Measurements from ENCODE around the gene PRICKLE2.

Gene PRICKLE2

GRCh38 chr3:64131725-64132469 is 93.4 kb downstream of the PRICKLE2 start:
- Histone ChIP-seq H3K4me3 (no peak overlapping the region), H3K27me3 (no peaks in the 10 kb centered on the region), H4K20me1 (no peaks in the 10 kb centered on the region), H3K27ac (no peak overlapping the region), H3K4me2 (no peak overlapping the region), H3K36me3 (no peaks in the 10 kb centered on the region), H3K9ac (no peak overlapping the region), H3K4me1 (no peaks in the 10 kb centered on the region), H3K9me3 (replicated peaks in 1 of 11) (no peaks in the 10 kb centered on the region)
- TF ChIP-seq Cebpa-rat (IDR thresholded peaks at IDR 0.05): no peak

- Histone ChIP-seq H3K4me3 (no peak overlapping the region), H3K9me3 (replicated peaks in 1 of 11) (no peaks in the 10 kb centered on the region), H3K27ac (no peak overlapping the region), H3K36me3 (no peaks in the 10 kb centered on the region), H3K4me2 (no peak overlapping the region), H3K9ac (no peak overlapping the region), H3K4me1 (no peaks in the 10 kb centered on the region), H3K27me3 (no peaks in the 10 kb centered on the region), H4K20me1 (no peaks in the 10 kb centered on the region)
- TF ChIP-seq Cebpa-rat (IDR thresholded peaks at IDR 0.05): no peak
Observed at GRCh38 chr3:64130436-64130835, 94.8 kb downstream of the PRICKLE2 start.

- no peak overlapping the region for H3K27ac ChIP-seq
- no peaks in the 10 kb centered on the region for H3K36me3 ChIP-seq
- no peaks in the 10 kb centered on the region for H4K20me1 ChIP-seq
- H3K27me3 ChIP-seq: no peaks in the 10 kb centered on the region
- H3K4me2 ChIP-seq: no peak overlapping the region
- no peak for TF ChIP-seq Cebpa-rat (IDR thresholded peaks at IDR 0.05)
- H3K4me1 ChIP-seq: no peaks in the 10 kb centered on the region
- no peak overlapping the region for H3K4me3 ChIP-seq
- H3K9me3 ChIP-seq (replicated peaks in 1 of 11): peaks cover 0 to 6% (median 4%) of the 10 kb centered on the region in 11 experiments; a peak in 12 of 22 replicates
- no peak overlapping the region for H3K9ac ChIP-seq
Observed at GRCh38 chr3:64129581-64129980, 95.7 kb downstream of the PRICKLE2 start.

GRCh38 chr3:64129106-64129505 is 96.2 kb downstream of the PRICKLE2 start:
- Histone ChIP-seq H3K27me3 (no peaks in the 10 kb centered on the region), H3K9ac (no peak overlapping the region), H3K4me1 (no peaks in the 10 kb centered on the region), H3K4me2 (no peak overlapping the region), H3K9me3 (replicated peaks in 1 of 11) (peaks cover 4 to 11% (median 8%) of the 10 kb centered on the region in 11 experiments; a peak in 13 of 22 replicates), H3K4me3 (no peak overlapping the region), H4K20me1 (no peaks in the 10 kb centered on the region), H3K27ac (no peak overlapping the region), H3K36me3 (no peaks in the 10 kb centered on the region)
- TF ChIP-seq Cebpa-rat (IDR thresholded peaks at IDR 0.05): no peak

GRCh38 chr3:64125561-64125960 is 99.7 kb downstream of the PRICKLE2 start:
- peaks cover 4 to 14% (median 11%) of the 10 kb centered on the region in 11 experiments; a peak in 13 of 22 replicates for H3K9me3 ChIP-seq (replicated peaks in 1 of 11)
- peaks cover 0 to 6% (median 0%) of the 10 kb centered on the region in 11 experiments; a peak in 1 of 22 replicates for H3K36me3 ChIP-seq
- no peak for TF ChIP-seq Cebpa-rat (IDR thresholded peaks at IDR 0.05)
- H3K4me3 ChIP-seq: no peak overlapping the region
- H4K20me1 ChIP-seq: no peaks in the 10 kb centered on the region
- no peaks in the 10 kb centered on the region for H3K27me3 ChIP-seq
- H3K27ac ChIP-seq: no peak overlapping the region
- no peak overlapping the region for H3K9ac ChIP-seq
- no peak overlapping the region for H3K4me2 ChIP-seq
- H3K4me1 ChIP-seq: no peaks in the 10 kb centered on the region

GRCh38 chr3:64123931-64124330 is 101.3 kb downstream of the PRICKLE2 start:
- Histone ChIP-seq H3K9me3 (replicated peaks in 1 of 11) (peaks cover 4 to 16% (median 11%) of the 10 kb centered on the region in 11 experiments; a peak in 13 of 22 replicates), H3K4me3 (no peak overlapping the region), H3K36me3 (peaks cover 0 to 10% (median 0%) of the 10 kb centered on the region in 11 experiments; a peak in 1 of 22 replicates), H4K20me1 (no peaks in the 10 kb centered on the region), H3K4me1 (no peaks in the 10 kb centered on the region), H3K27me3 (no peaks in the 10 kb centered on the region), H3K27ac (no peak overlapping the region), H3K9ac (no peak overlapping the region), H3K4me2 (no peak overlapping the region)
- TF ChIP-seq Cebpa-rat (IDR thresholded peaks at IDR 0.05): no peak

GRCh38 chr3:64122476-64122875 is 102.8 kb downstream of the PRICKLE2 start:
- Histone ChIP-seq H3K27me3 (no peaks in the 10 kb centered on the region), H3K4me1 (no peaks in the 10 kb centered on the region), H4K20me1 (no peaks in the 10 kb centered on the region), H3K27ac (no peak overlapping the region), H3K36me3 (peaks cover 0 to 10% (median 0%) of the 10 kb centered on the region in 11 experiments; a peak in 1 of 22 replicates), H3K4me2 (no peak overlapping the region), H3K9ac (no peak overlapping the region), H3K4me3 (no peak overlapping the region), H3K9me3 (replicated peaks in 1 of 11) (peaks cover 4 to 16% (median 11%) of the 10 kb centered on the region in 11 experiments; a peak in 13 of 22 replicates)
- TF ChIP-seq Cebpa-rat (IDR thresholded peaks at IDR 0.05): no peak

GRCh38 chr3:64121750-64122311 is 103.4 kb downstream of the PRICKLE2 start:
- no peak overlapping the region for H3K9ac ChIP-seq
- no peaks in the 10 kb centered on the region for H4K20me1 ChIP-seq
- no peaks in the 10 kb centered on the region for H3K4me1 ChIP-seq
- TF ChIP-seq Cebpa-rat (IDR thresholded peaks at IDR 0.05): no peak
- H3K9me3 ChIP-seq (replicated peaks in 1 of 11): peaks cover 4 to 16% (median 11%) of the 10 kb centered on the region in 11 experiments; a peak in 13 of 22 replicates
- no peaks in the 10 kb centered on the region for H3K27me3 ChIP-seq
- H3K27ac ChIP-seq: no peak overlapping the region
- peaks cover 0 to 10% (median 0%) of the 10 kb centered on the region in 11 experiments; a peak in 1 of 22 replicates for H3K36me3 ChIP-seq
- H3K4me2 ChIP-seq: no peak overlapping the region
- no peak overlapping the region for H3K4me3 ChIP-seq

GRCh38 chr3:64120876-64121275 is 104.4 kb downstream of the PRICKLE2 start:
- Histone ChIP-seq H3K9me3 (replicated peaks in 1 of 11) (peaks cover 4 to 21% (median 11%) of the 10 kb centered on the region in 11 experiments; a peak in 14 of 22 replicates), H3K27me3 (no peaks in the 10 kb centered on the region), H4K20me1 (no peaks in the 10 kb centered on the region), H3K4me3 (no peak overlapping the region), H3K4me1 (no peaks in the 10 kb centered on the region), H3K4me2 (no peak overlapping the region), H3K36me3 (peaks cover 0 to 10% (median 0%) of the 10 kb centered on the region in 11 experiments; a peak in 1 of 22 replicates), H3K9ac (no peak overlapping the region), H3K27ac (no peak overlapping the region)
- TF ChIP-seq Cebpa-rat (IDR thresholded peaks at IDR 0.05): no peak
